ENCODE measurements around the gene FGF22.

FGF22 gene

DNA sequence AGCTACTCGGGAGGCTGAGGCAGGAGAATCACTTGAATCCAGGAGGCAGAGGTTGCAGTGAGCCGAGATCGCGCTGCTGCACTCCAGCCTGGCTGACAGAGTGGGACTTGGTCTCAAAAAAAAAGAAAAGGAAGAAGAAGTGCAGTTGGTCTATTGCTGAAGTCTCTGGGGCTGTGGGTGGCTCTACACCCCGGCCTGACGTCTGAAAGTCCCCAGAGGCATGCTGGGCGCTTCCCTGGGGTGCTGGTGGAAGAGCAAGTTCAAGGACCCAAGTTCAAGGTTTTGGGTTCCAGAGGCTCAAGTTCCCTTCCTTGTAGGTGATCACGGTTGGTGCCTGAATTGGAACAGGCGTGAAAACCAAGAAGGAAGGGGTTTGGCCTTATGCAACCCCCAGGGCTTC lies 46.2 kb upstream of the FGF22 start:
- TF ChIP-seq, protein P1, sequence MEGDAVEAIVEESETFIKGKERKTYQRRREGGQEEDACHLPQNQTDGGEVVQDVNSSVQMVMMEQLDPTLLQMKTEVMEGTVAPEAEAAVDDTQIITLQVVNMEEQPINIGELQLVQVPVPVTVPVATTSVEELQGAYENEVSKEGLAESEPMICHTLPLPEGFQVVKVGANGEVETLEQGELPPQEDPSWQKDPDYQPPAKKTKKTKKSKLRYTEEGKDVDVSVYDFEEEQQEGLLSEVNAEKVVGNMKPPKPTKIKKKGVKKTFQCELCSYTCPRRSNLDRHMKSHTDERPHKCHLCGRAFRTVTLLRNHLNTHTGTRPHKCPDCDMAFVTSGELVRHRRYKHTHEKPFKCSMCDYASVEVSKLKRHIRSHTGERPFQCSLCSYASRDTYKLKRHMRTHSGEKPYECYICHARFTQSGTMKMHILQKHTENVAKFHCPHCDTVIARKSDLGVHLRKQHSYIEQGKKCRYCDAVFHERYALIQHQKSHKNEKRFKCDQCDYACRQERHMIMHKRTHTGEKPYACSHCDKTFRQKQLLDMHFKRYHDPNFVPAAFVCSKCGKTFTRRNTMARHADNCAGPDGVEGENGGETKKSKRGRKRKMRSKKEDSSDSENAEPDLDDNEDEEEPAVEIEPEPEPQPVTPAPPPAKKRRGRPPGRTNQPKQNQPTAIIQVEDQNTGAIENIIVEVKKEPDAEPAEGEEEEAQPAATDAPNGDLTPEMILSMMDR (IDR thresholded peaks at IDR 0.05; ENCODE audit: extremely low read depth, insufficient read depth, missing control alignments), result no peak
- no peak for DNase-seq (ENCODE audit: low spot score)
- in situ Hi-C loops (cut with MboI; ENCODE audit: low pct_unique_long_range_greater_than_20kb, low sequenced_read_pairs, unreplicated experiment), result loop anchor here (25.0 kb wide), 1 partner anchor 144 kb away; no protein-coding TSS in a partner anchor

DNA sequence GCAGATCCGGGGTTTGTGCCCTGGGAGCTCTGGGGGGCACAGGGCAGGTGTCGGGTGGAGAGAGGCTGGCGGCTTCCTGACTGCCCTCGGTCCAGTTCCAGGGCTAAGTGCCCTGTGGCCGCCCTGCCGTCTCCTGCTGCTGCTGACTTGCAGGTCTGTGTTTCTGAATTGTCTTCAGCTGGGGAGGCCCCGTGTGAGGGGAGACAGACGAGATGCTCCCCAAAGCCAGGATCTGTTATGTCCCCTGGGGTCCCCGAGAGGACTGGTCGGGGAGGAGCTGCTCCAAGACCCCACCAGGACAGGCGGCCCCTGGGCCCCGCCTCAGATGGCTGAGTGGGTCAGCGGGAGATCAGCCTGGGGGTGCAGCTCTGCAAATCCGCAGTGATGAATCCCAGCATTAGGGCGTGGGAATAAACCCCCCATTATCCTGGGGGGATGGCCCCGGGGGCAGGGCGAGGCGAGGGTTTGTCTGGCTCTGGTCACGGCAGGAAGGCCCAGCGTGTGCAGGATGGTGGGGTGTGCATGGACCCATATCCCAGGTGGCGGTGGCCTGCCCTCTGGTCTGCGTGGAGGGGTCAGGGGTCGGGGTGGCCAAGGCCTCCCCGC lies 45.3 kb upstream of the FGF22 start:
- TF ChIP-seq, protein P1 (IDR thresholded peaks at IDR 0.05; ENCODE audit: extremely low read depth, insufficient read depth, missing control alignments), result no peak
- no peak for DNase-seq (ENCODE audit: low spot score)
- in situ Hi-C loops (cut with MboI; ENCODE audit: low pct_unique_long_range_greater_than_20kb, low sequenced_read_pairs, unreplicated experiment), result loop anchor here (25.0 kb wide), 1 partner anchor 143 kb away; no protein-coding TSS in a partner anchor

DNA sequence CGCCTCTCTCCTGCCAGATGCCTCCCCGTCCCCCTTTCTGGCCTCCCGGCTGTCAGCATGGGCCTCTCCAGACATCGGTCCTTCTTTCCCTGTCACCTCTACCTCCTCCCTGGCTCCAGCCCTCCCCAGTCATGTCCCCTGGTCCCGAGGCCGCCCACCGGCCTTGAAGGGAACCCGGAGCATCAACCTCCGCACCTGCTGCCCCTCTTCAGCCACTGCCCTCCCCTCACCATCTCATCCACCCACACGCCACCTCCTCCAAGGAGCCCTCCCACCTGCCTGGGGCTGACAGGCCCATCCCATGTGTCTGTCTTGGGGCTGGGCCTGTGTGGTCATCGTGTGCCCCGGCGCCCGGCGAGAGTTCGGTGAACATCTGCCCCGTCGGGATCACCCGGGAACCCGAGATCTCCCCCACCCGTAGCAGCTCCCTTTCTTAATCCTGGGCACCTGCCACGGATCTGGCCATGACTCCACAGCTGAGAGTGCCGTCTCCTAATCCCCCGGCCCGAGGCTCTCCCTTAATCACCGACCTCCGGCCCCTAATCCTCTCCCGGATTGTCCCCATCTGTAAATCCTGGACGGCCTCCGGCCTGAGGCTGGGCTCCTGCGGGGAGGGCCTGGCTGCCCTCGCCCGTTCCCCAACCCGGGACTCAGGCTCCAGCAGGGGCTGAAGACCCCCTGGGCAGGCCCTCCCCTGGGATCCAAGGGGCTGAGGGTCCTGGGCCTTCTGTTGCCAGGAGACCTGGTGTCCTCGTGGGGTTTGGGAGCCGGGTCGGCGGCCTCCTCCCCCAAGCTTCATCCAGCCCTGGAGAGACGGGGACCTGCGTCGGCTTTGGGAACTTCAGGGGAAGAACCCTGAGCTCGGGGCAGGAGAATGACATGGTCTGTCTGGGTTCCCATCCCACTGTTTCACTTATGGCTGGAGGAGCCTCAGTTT lies 44.1 kb upstream of the FGF22 start:
- in situ Hi-C loops (cut with MboI; ENCODE audit: low pct_unique_long_range_greater_than_20kb, low sequenced_read_pairs, unreplicated experiment), result loop anchor here (25.0 kb wide), 1 partner anchor 142 kb away; no protein-coding TSS in a partner anchor
- TF ChIP-seq, protein P1 (IDR thresholded peaks at IDR 0.05; ENCODE audit: extremely low read depth, insufficient read depth, missing control alignments), result no peak
- no peak for DNase-seq (ENCODE audit: low spot score)

DNA sequence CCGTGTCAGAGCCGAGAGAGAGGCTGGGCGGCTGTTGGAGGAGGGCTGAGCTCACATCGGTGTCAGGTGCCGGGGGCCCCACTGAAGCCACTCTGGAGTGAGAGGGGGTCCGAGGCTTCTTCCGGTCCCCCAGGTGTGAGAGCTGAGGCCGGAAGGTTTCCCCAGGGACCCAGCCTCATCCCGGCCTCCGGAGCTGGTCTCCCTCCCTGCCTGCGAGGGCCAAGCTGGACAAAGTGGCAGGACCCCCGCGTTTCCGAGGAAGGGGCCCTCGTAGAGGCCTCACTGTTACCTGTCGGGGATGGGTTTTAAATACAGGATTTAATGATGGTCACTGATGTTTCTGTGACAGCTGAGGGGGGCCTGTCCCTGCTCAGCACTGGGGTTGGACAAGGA lies 43.4 kb upstream of the FGF22 start:
- TF ChIP-seq, protein P1 (IDR thresholded peaks at IDR 0.05; ENCODE audit: extremely low read depth, insufficient read depth, missing control alignments), result no peak

DNA sequence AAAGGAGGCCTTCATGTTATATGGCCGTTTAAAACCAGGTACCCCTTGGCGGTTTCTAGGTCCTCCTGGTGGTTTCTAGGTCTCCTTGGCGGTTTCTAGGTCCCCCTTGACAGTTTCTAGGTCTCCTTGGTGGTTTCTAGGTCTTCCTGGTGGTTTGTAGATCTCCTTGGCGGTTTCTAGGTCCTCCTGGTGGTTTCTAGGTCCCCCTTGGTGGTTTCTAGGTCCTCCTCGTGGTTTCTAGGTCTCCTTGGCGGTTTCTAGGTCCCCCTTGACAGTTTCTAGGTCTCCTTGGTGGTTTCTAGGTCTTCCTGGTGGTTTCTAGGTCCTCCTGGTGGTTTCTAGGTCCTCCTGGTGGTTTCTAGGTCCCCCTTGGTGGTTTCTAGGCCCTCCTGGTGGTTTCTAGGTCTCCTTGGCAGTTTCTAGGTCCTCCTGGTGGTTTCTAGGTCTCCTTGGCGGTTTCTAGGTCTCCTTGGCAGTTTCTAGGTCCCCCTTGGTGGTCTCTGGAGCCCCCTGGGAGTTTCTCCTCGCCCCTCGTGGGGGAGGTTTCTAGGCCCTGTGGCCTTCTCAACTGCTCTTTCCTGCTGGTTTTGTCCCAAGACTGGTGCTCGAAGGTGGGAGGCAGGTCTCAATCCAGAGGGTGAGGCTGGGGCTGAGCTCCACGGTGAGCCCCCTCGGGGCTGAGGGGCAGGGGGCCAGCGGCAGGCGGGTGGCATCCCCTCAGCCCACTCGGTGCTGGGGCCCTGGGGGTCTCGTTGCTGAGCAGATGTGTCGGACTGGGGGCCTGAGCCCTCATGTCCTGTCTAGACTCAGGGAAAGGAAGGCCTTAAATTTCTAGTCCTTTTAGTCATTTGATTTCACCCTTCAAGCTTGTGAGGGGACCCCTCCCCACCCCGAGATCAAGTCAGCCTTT lies 42.0 kb upstream of the FGF22 start:
- in situ Hi-C loops (cut with MboI; ENCODE audit: low pct_unique_long_range_greater_than_20kb, low sequenced_read_pairs, unreplicated experiment), result loop anchor here (25.0 kb wide), 1 partner anchor 140 kb away; no protein-coding TSS in a partner anchor
- no peak for DNase-seq (ENCODE audit: low spot score)
- TF ChIP-seq, protein P1 (IDR thresholded peaks at IDR 0.05; ENCODE audit: extremely low read depth, insufficient read depth, missing control alignments), result no peak

More for the DNA sequence above, 43.4 kb upstream of the FGF22 start:
- DNase-seq (ENCODE audit: low spot score), result no peak
- in situ Hi-C loops (cut with MboI; ENCODE audit: low pct_unique_long_range_greater_than_20kb, low sequenced_read_pairs, unreplicated experiment), result loop anchor here (25.0 kb wide), 1 partner anchor 141 kb away; no protein-coding TSS in a partner anchor

DNA sequence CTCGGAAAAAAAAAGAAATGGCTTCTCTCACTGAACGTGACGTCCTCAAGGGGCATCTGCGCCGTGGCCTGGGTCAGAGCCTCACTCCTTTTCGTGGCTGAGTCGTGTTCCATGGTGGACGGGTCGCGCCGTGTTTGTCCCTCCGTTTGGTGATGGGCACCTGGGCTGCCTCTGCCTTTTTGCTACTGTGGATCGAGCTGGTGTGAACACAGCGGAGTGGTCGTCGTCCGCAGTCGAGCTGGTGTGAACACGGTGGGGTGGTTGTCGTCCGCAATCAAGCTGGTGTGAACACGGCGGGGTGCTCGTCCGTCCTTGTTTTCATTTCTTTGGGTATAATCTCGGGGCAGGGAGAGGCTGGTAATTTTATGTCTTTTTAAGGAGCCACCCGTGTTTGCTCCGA lies 38.4 kb upstream of the FGF22 start:
- DNase-seq (ENCODE audit: low spot score), result no peak
- in situ Hi-C loops (cut with MboI; ENCODE audit: low pct_unique_long_range_greater_than_20kb, low sequenced_read_pairs, unreplicated experiment), result no loop called here
- TF ChIP-seq, protein P1 (IDR thresholded peaks at IDR 0.05; ENCODE audit: extremely low read depth, insufficient read depth, missing control alignments), result no peak

All from GM13977 (cell line).